ENCODE results near the gene HPCAL1.

HPCAL1 gene

GRCh38 chr2:10273215-10274175 is 29.2 kb upstream of the HPCAL1 start:
- Histone ChIP-seq H2AFZ (ENCODE audit: low read depth, low read length, severe bottlenecking) (no peak overlapping the region), H3K9ac (ENCODE audit: low read length) (no peak overlapping the region), H3K27ac (ENCODE audit: low read depth, low read length) (no peak overlapping the region), H3K79me2 (ENCODE audit: insufficient read depth, low read length) (no peaks in the 10 kb centered on the region), H3F3A (ENCODE audit: insufficient read depth) (no peaks in the 10 kb centered on the region), H3K4me3 (ENCODE audit: insufficient read depth, low read length, poor library complexity, severe bottlenecking) (no peak overlapping the region), H3K9me3 (ENCODE audit: insufficient read depth, low read length) (no peaks in the 10 kb centered on the region), H3K4me2 (ENCODE audit: low read depth, low read length, poor library complexity, severe bottlenecking) (no peak overlapping the region), H3K9me2 (replicated peaks; ENCODE audit: insufficient read depth, low read length) (no peaks in the 10 kb centered on the region), H3K27me3 (ENCODE audit: low read length) (no peaks in the 10 kb centered on the region), H3K36me3 (ENCODE audit: low read length) (no peaks in the 10 kb centered on the region), H4K20me1 (ENCODE audit: low read depth, low read length) (no peaks in the 10 kb centered on the region)
- TF ChIP-seq EZH2phosphoT487 (conservative IDR thresholded peaks at IDR 0.05; ENCODE audit: low read length) (no peak), CTCF (IDR thresholded peaks at IDR 0.05; ENCODE audit: insufficient read depth, low read length, poor library complexity, severe bottlenecking) (no peak)

GRCh38 chr2:10274376-10274775 is 28.3 kb upstream of the HPCAL1 start:
- no peak overlapping the region for H2AFZ ChIP-seq (ENCODE audit: low read depth, low read length, severe bottlenecking)
- H3K36me3 ChIP-seq (ENCODE audit: low read length) = no peaks in the 10 kb centered on the region
- no peaks in the 10 kb centered on the region for H3F3A ChIP-seq (ENCODE audit: insufficient read depth)
- H3K27me3 ChIP-seq (ENCODE audit: low read length) = no peaks in the 10 kb centered on the region
- no peaks in the 10 kb centered on the region for H3K9me3 ChIP-seq (ENCODE audit: insufficient read depth, low read length)
- H3K79me2 ChIP-seq (ENCODE audit: insufficient read depth, low read length) = no peaks in the 10 kb centered on the region
- no peak overlapping the region for H3K9ac ChIP-seq (ENCODE audit: low read length)
- TF ChIP-seq EZH2phosphoT487 (conservative IDR thresholded peaks at IDR 0.05; ENCODE audit: low read length) (no peak), CTCF (IDR thresholded peaks at IDR 0.05; ENCODE audit: insufficient read depth, low read length, poor library complexity, severe bottlenecking) (no peak)
- H3K9me2 ChIP-seq (replicated peaks; ENCODE audit: insufficient read depth, low read length) = no peaks in the 10 kb centered on the region
- no peaks in the 10 kb centered on the region for H4K20me1 ChIP-seq (ENCODE audit: low read depth, low read length)
- H3K4me2 ChIP-seq (ENCODE audit: low read depth, low read length, poor library complexity, severe bottlenecking) = no peak overlapping the region
- H3K27ac ChIP-seq (ENCODE audit: low read depth, low read length) = no peak overlapping the region
- H3K4me3 ChIP-seq (ENCODE audit: insufficient read depth, low read length, poor library complexity, severe bottlenecking) = no peak overlapping the region

GRCh38 chr2:10274983-10275802 is 27.5 kb upstream of the HPCAL1 start:
- Histone ChIP-seq H4K20me1 (ENCODE audit: low read depth, low read length) (no peaks in the 10 kb centered on the region), H3K9me3 (ENCODE audit: insufficient read depth, low read length) (no peaks in the 10 kb centered on the region), H2AFZ (ENCODE audit: low read depth, low read length, severe bottlenecking) (no peak overlapping the region), H3K9me2 (replicated peaks; ENCODE audit: insufficient read depth, low read length) (no peaks in the 10 kb centered on the region), H3K9ac (ENCODE audit: low read length) (no peak overlapping the region), H3K36me3 (ENCODE audit: low read length) (no peaks in the 10 kb centered on the region), H3F3A (ENCODE audit: insufficient read depth) (no peaks in the 10 kb centered on the region), H3K27ac (ENCODE audit: low read depth, low read length) (no peak overlapping the region), H3K79me2 (ENCODE audit: insufficient read depth, low read length) (no peaks in the 10 kb centered on the region), H3K4me2 (ENCODE audit: low read depth, low read length, poor library complexity, severe bottlenecking) (no peak overlapping the region), H3K4me3 (ENCODE audit: insufficient read depth, low read length, poor library complexity, severe bottlenecking) (no peak overlapping the region), H3K27me3 (ENCODE audit: low read length) (no peaks in the 10 kb centered on the region)
- TF ChIP-seq EZH2phosphoT487 (conservative IDR thresholded peaks at IDR 0.05; ENCODE audit: low read length) (no peak), CTCF (IDR thresholded peaks at IDR 0.05; ENCODE audit: insufficient read depth, low read length, poor library complexity, severe bottlenecking) (no peak)

All from SU-DHL-6 (cell line).